ENCODE results near the gene LTBP1. TPM values are rescaled to one million over a fixed set of nuclear protein-coding genes. Genes with fewer than 3 reads are reported as not detected.

Gene LTBP1
- total and polyA plus RNA-seq, 2 experiments from 2014 or later: 15.7 to 49.8 TPM

- TF ChIP-seq ZNF462 (CRISPR knock-in tag; IDR thresholded peaks at IDR 0.05): no peak
- no peak for TF ChIP-seq POLR2AphosphoS5 (IDR thresholded peaks at IDR 0.05; ENCODE audit: low read depth)
- no peak for TF ChIP-seq CREB1 (CRISPR knock-in tag; IDR thresholded peaks at IDR 0.05; ENCODE audit: low read depth)
- no peak for TF ChIP-seq STAT1 (IDR thresholded peaks at IDR 0.05; ENCODE audit: unreplicated experiment)
- TF ChIP-seq JUNB (IDR thresholded peaks at IDR 0.05; ENCODE audit: unreplicated experiment): no peak
- no peak for TF ChIP-seq ZNF331 (CRISPR knock-in tag; IDR thresholded peaks at IDR 0.05; ENCODE audit: low read depth)
- no peak for TF ChIP-seq EZH2 (IDR thresholded peaks at IDR 0.05; ENCODE audit: low read depth, unreplicated experiment)
- TF ChIP-seq ETS1 (IDR thresholded peaks at IDR 0.05): no peak
- TF ChIP-seq NANOG (IDR thresholded peaks at IDR 0.05; ENCODE audit: borderline replicate concordance): no peak
Measured at GRCh38 chr2:33104726-33105125, 158.0 kb downstream of the LTBP1 start (continued).

DNA sequence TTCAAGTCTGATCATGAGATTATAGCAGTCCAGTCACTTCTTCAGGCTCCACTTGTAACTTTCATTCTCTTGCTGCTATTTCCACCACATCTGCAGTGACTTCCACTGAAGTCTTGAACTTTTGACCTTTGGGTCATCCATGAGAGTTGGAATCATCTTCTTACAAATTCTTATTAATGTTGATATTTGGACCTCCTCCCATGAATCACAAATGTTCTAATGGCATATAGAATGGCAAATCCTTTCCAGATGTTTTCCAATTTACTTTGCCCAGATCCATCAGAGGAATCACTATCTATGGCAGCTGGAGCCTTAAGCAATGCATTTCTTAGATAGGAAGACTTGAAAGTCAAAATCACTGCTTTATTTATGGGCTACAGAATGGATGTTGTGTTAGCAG is 159.4 kb downstream of the LTBP1 start:
- H3K9me3 Mint-ChIP-seq: no peaks in the 10 kb centered on the region
- no peak overlapping the region for H3K27ac ChIP-seq (ENCODE audit: low read depth)
- H3F3A ChIP-seq (replicated peaks; ENCODE audit: low read depth): no peaks in the 10 kb centered on the region
- no peak overlapping the region for H3K4me3 Mint-ChIP-seq
- no peak overlapping the region for H3K4me2 ChIP-seq
- no peaks in the 10 kb centered on the region for H3K27me3 ChIP-seq (ENCODE audit: insufficient read depth)
- ATAC-seq (no peak), DNase-seq (ENCODE audit: low spot score) (no peak)
- no peaks in the 10 kb centered on the region for H3K36me3 ChIP-seq (ENCODE audit: insufficient read depth)
- H3K4me1 ChIP-seq (ENCODE audit: insufficient read depth): peaks cover 5% of the 10 kb centered on the region; the same call in 1 of the 2 replicates
- no peak overlapping the region for H3K4me3 ChIP-seq
- H3K4me1 Mint-ChIP-seq: peaks cover 13% of the 10 kb centered on the region
- no peaks in the 10 kb centered on the region for H3K9me2 ChIP-seq (ENCODE audit: insufficient read depth)
- H3K27me3 Mint-ChIP-seq (ENCODE audit: insufficient read depth, low read depth, poor library complexity): no peaks in the 10 kb centered on the region
- no peaks in the 10 kb centered on the region for H3K79me2 ChIP-seq (replicated peaks; ENCODE audit: insufficient read depth)
- no peaks in the 10 kb centered on the region for H4K20me1 ChIP-seq (replicated peaks; ENCODE audit: insufficient read depth)
- no peaks in the 10 kb centered on the region for H3K36me3 Mint-ChIP-seq (ENCODE audit: low read depth)
- no peak overlapping the region for H3K27ac Mint-ChIP-seq
- no peak overlapping the region for H2AFZ ChIP-seq
- TF ChIP-seq, protein P1, sequence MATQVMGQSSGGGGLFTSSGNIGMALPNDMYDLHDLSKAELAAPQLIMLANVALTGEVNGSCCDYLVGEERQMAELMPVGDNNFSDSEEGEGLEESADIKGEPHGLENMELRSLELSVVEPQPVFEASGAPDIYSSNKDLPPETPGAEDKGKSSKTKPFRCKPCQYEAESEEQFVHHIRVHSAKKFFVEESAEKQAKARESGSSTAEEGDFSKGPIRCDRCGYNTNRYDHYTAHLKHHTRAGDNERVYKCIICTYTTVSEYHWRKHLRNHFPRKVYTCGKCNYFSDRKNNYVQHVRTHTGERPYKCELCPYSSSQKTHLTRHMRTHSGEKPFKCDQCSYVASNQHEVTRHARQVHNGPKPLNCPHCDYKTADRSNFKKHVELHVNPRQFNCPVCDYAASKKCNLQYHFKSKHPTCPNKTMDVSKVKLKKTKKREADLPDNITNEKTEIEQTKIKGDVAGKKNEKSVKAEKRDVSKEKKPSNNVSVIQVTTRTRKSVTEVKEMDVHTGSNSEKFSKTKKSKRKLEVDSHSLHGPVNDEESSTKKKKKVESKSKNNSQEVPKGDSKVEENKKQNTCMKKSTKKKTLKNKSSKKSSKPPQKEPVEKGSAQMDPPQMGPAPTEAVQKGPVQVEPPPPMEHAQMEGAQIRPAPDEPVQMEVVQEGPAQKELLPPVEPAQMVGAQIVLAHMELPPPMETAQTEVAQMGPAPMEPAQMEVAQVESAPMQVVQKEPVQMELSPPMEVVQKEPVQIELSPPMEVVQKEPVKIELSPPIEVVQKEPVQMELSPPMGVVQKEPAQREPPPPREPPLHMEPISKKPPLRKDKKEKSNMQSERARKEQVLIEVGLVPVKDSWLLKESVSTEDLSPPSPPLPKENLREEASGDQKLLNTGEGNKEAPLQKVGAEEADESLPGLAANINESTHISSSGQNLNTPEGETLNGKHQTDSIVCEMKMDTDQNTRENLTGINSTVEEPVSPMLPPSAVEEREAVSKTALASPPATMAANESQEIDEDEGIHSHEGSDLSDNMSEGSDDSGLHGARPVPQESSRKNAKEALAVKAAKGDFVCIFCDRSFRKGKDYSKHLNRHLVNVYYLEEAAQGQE (IDR thresholded peaks at IDR 0.05; ENCODE audit: unreplicated experiment): no peak
- TF ChIP-seq CTCF (conservative IDR thresholded peaks at IDR 0.05; ENCODE audit: low read depth in 2 of 2): no peak
- no peak for TF ChIP-seq CREB1 (CRISPR knock-in tag; IDR thresholded peaks at IDR 0.05; ENCODE audit: low read depth)
- no peak for TF ChIP-seq ETS1 (IDR thresholded peaks at IDR 0.05)
- TF ChIP-seq POLR2AphosphoS5 (IDR thresholded peaks at IDR 0.05; ENCODE audit: low read depth): no peak
- no peak for TF ChIP-seq ZNF114 (CRISPR knock-in tag; IDR thresholded peaks at IDR 0.05)
- no peak for TF ChIP-seq NANOG (IDR thresholded peaks at IDR 0.05; ENCODE audit: borderline replicate concordance)

Data from GM23338 (cell line).